ENCODE results near the gene TCF4. TPM values are rescaled to one million over a fixed set of nuclear protein-coding genes. Genes with fewer than 3 reads are reported as not detected.

TCF4 gene
- total RNA-seq, 1 donor from 2014 or later = 199 TPM

DNA sequence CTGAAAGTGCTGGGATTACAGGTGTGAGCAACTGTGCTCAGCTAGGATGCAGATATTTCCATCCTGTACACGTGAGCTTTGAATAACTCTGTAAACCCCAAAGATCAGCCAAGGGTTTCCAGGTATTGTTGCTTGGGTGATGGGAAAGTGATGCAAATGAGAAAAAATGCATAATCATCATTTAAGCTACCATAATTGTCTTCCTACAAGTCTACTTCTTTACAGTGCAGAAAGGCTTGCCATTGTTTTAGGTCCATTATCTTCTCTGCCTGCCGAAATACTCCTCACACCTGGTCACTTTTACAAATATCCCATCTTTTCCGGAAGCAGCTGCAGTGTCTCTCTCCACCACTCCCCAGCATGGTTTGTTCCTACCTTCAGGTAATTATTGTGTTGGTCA, 368.9 kb downstream of the TCF4 start:
- peaks cover 3% of the 10 kb centered on the region for H3K4me1 Mint-ChIP-seq (ENCODE audit: low read depth, unreplicated experiment)
- H3K4me3 Mint-ChIP-seq (ENCODE audit: unreplicated experiment) = no peak overlapping the region
- H3K27me3 Mint-ChIP-seq (ENCODE audit: unreplicated experiment) = no peaks in the 10 kb centered on the region
- no peaks in the 10 kb centered on the region for H3K36me3 Mint-ChIP-seq (ENCODE audit: unreplicated experiment)
- TF ChIP-seq, protein P1, sequence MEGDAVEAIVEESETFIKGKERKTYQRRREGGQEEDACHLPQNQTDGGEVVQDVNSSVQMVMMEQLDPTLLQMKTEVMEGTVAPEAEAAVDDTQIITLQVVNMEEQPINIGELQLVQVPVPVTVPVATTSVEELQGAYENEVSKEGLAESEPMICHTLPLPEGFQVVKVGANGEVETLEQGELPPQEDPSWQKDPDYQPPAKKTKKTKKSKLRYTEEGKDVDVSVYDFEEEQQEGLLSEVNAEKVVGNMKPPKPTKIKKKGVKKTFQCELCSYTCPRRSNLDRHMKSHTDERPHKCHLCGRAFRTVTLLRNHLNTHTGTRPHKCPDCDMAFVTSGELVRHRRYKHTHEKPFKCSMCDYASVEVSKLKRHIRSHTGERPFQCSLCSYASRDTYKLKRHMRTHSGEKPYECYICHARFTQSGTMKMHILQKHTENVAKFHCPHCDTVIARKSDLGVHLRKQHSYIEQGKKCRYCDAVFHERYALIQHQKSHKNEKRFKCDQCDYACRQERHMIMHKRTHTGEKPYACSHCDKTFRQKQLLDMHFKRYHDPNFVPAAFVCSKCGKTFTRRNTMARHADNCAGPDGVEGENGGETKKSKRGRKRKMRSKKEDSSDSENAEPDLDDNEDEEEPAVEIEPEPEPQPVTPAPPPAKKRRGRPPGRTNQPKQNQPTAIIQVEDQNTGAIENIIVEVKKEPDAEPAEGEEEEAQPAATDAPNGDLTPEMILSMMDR (IDR thresholded peaks at IDR 0.05; ENCODE audit: partially characterized antibody, unreplicated experiment) = no peak
- H3K27ac Mint-ChIP-seq (ENCODE audit: unreplicated experiment) = no peak overlapping the region
- H3K9me3 Mint-ChIP-seq (ENCODE audit: unreplicated experiment) = no peaks in the 10 kb centered on the region
- DNase-seq = no peak

DNA sequence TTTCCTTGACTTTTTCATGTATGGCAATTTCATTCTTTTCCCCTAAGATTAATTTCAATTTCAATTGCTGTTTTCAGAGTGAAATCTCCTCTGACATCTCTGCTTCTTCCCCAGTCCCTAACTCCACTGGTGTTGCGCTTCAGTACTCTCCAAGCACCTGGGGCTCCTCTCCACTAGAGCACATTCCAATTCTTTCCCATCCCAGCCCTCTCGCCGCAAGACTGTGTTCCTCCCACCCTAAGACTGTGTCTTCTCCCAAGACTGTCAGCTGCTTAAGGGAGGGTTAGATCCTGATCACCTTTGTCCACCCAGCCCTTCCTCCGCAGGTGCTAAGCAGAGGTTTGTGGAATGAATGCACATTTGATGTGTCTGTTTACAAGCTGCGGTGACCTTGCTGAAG, 373.0 kb downstream of the TCF4 start:
- Mint-ChIP-seq H3K36me3 (ENCODE audit: unreplicated experiment) (no peaks in the 10 kb centered on the region), H3K27me3 (ENCODE audit: unreplicated experiment) (no peaks in the 10 kb centered on the region), H3K4me1 (ENCODE audit: low read depth, unreplicated experiment) (peaks cover 3% of the 10 kb centered on the region), H3K9me3 (ENCODE audit: unreplicated experiment) (no peaks in the 10 kb centered on the region), H3K4me3 (ENCODE audit: unreplicated experiment) (peak overlapping the region; percentile 42), H3K27ac (ENCODE audit: unreplicated experiment) (no peak overlapping the region)
- no peak for DNase-seq
- TF ChIP-seq, protein P1 (IDR thresholded peaks at IDR 0.05; ENCODE audit: partially characterized antibody, unreplicated experiment) = no peak

DNA sequence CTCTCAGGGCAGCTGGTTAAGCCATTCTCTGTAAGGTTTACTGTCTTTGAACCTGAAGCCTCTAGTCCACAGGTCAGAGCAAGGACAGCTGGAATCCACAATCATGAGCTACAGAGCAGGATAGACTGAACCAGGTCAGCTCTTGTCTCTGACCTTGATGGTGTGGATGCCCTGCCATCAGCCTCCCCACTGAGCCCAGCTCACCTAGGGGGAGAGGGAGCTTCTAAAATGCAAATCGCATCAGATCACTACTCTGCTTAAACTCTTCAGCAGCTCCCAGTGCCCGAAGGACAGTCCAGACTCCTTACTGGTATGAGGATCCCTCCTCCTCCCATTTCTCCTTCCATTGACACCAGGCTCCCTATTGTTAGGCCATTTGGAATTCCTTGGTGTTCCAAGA, 373.5 kb downstream of the TCF4 start:
- H3K36me3 Mint-ChIP-seq (ENCODE audit: unreplicated experiment) = no peaks in the 10 kb centered on the region
- H3K27me3 Mint-ChIP-seq (ENCODE audit: unreplicated experiment) = no peaks in the 10 kb centered on the region
- no peaks in the 10 kb centered on the region for H3K9me3 Mint-ChIP-seq (ENCODE audit: unreplicated experiment)
- TF ChIP-seq, protein P1 (IDR thresholded peaks at IDR 0.05; ENCODE audit: partially characterized antibody, unreplicated experiment) = no peak
- no peak for DNase-seq
- no peak overlapping the region for H3K27ac Mint-ChIP-seq (ENCODE audit: unreplicated experiment)
- H3K4me1 Mint-ChIP-seq (ENCODE audit: low read depth, unreplicated experiment) = peaks cover 3% of the 10 kb centered on the region
- no peak overlapping the region for H3K4me3 Mint-ChIP-seq (ENCODE audit: unreplicated experiment)

DNA sequence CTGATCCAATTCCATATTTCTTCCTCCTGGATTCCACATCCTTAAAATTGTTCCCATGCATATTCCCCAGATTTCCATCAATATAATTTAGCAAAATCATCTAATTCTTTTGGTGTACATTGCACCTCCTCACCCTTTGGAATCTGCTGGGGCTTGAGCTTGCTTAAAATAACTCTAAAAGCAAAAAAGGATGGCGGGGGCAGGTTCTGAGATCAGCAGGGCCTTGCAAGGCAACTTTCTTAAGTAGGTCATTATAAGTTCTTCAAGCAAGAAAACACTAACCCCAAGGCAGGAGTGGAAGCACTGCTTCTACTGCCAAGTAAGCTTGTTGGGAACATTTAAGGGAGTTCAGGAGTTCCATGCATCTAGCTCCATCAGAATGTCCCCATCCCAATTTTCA, 374.4 kb downstream of the TCF4 start:
- no peaks in the 10 kb centered on the region for H3K27me3 Mint-ChIP-seq (ENCODE audit: unreplicated experiment)
- TF ChIP-seq, protein P1 (IDR thresholded peaks at IDR 0.05; ENCODE audit: partially characterized antibody, unreplicated experiment) = no peak
- H3K4me1 Mint-ChIP-seq (ENCODE audit: low read depth, unreplicated experiment) = peaks cover 3% of the 10 kb centered on the region
- no peaks in the 10 kb centered on the region for H3K36me3 Mint-ChIP-seq (ENCODE audit: unreplicated experiment)
- H3K4me3 Mint-ChIP-seq (ENCODE audit: unreplicated experiment) = no peak overlapping the region
- no peaks in the 10 kb centered on the region for H3K9me3 Mint-ChIP-seq (ENCODE audit: unreplicated experiment)
- no peak for DNase-seq
- H3K27ac Mint-ChIP-seq (ENCODE audit: unreplicated experiment) = no peak overlapping the region

DNA sequence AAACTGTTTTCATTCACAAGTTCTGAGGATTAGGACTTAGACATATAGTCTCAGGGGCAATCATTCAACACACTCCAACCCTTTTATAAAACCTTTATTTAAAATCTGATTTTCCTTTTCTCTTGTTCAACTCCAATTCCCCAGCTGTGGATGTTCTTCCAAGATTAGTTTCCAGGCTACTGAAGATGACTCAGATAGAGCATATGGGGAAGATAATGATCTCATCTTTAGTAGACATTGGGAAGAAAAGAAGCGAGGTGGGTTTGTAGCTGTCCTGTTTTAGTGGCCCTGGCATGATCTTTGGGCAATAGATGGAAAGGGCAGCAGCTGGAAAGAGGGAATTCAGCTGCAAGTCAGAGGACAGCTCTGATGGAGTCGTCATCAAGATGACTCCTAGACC, 381.1 kb downstream of the TCF4 start:
- Mint-ChIP-seq H3K27me3 (ENCODE audit: unreplicated experiment) (no peaks in the 10 kb centered on the region), H3K36me3 (ENCODE audit: unreplicated experiment) (no peaks in the 10 kb centered on the region), H3K4me3 (ENCODE audit: unreplicated experiment) (no peak overlapping the region), H3K9me3 (ENCODE audit: unreplicated experiment) (no peaks in the 10 kb centered on the region), H3K4me1 (ENCODE audit: low read depth, unreplicated experiment) (no peaks in the 10 kb centered on the region), H3K27ac (ENCODE audit: unreplicated experiment) (no peak overlapping the region)
- TF ChIP-seq, protein P1 (IDR thresholded peaks at IDR 0.05; ENCODE audit: partially characterized antibody, unreplicated experiment) = no peak
- DNase-seq = no peak
